Ishikawa (cell line): ENCODE results near the gene TRIM69.

Experiments used
- CEBPB ChIP-seq: IDR thresholded peaks from 2 replicates; pipeline ENCODE4 v1.6.1; 2012
- CREB1 ChIP-seq: IDR thresholded peaks from 2 replicates; pipeline ENCODE4 v1.6.1; 2012; ENCODE audit warnings: low read depth
- EGR1 ChIP-seq: IDR thresholded peaks from 2 replicates; pipeline ENCODE4 v1.6.1; 2012
- EP300 ChIP-seq: IDR thresholded peaks from 2 replicates; pipeline ENCODE4 v1.6.1; 2012; ENCODE audit warnings: borderline replicate concordance
- FOXM1 ChIP-seq: IDR thresholded peaks from 2 replicates; pipeline ENCODE4 v1.6.1; 2012; ENCODE audit warnings: low read depth, borderline replicate concordance
- NFIC ChIP-seq: IDR thresholded peaks from 2 replicates; pipeline ENCODE4 v1.6.1; 2012
- RAD21 ChIP-seq: IDR thresholded peaks from 2 replicates; pipeline ENCODE4 v1.6.1; 2012; ENCODE audit warnings: low read depth
- TAF1 ChIP-seq: IDR thresholded peaks from 2 replicates; pipeline ENCODE4 v1.6.1; 2012; ENCODE audit warnings: low read depth, mild to moderate bottlenecking
- TCF12 ChIP-seq: IDR thresholded peaks from 2 replicates; pipeline ENCODE4 v1.6.1; 2012; ENCODE audit warnings: low read depth
- TEAD4 ChIP-seq: IDR thresholded peaks from 2 replicates; pipeline ENCODE4 v1.6.1; 2012
- YY1 ChIP-seq: IDR thresholded peaks from 2 replicates; pipeline ENCODE4 v1.6.1; 2012; ENCODE audit warnings: low read depth
- ZBTB7A ChIP-seq: IDR thresholded peaks from 2 replicates; pipeline ENCODE4 v1.6.1; 2012; ENCODE audit warnings: low read depth
- TF ChIP-seq, protein P1 (sequence below): IDR thresholded peaks from 2 replicates; pipeline ENCODE4 v1.6.1; 2012
- TF ChIP-seq, protein P2 (sequence below): IDR thresholded peaks from 2 replicates; pipeline ENCODE4 v1.6.1; 2012; ENCODE audit warnings: low read depth, mild to moderate bottlenecking
- TF ChIP-seq, protein P3 (sequence below): IDR thresholded peaks from 2 replicates; pipeline ENCODE4 v1.6.1; 2012

Gene TRIM69

DNA sequence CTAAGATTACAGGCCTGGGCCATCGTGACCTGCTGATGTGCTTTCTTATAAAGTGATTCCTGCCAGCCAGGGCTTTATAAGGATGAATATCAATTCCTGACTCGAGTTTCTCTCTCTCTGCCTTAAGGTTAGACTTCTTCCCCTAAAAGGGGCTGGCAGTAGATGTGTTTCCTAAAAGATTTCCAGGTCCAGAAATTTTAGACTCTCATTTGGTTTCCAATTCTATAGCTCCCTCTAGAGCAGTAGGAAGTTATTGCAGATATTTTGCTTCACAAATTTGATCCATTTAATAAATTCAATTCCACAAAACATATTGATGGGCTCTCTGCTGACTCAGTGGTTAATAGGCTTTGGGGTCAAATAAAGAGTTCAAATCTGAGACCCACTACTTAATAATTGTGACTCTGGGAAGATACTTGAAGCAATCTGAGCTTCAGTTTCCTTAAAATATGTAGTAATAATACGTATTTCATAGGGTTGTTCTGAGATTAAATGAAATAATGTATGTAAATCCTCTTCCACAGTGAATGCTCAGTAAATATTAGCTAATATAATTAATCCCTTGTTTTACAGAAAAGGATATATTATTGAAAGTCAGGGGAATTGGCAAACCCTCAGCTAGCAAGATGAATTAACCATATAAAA lies 2.1 kb downstream of the TRIM69 start:
- TF ChIP-seq RAD21 (peak; percentile 81), CEBPB (no peak)

DNA sequence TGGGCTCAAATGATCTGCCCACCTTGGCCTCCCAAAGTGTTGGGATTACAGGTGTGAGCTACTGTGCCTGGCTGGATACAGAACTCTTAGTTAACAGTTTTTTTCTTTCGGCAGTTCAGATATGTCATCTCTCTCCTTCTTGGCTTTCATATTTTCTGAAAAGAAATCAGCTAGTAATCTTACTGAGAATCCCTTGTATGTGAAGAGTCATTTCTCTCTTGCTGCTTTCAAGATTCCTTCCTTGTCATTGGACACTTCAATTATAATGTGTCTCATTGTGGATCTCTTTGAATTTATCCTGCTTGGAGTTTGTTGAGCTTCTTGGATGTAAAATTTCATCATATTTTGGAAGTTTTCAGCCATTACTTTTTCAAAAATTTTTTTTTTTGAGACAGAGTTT lies 17.0 kb downstream of the TRIM69 start:
- no peak for TF ChIP-seq TCF12
- TF ChIP-seq TAF1, result no peak
- TF ChIP-seq, protein P1, sequence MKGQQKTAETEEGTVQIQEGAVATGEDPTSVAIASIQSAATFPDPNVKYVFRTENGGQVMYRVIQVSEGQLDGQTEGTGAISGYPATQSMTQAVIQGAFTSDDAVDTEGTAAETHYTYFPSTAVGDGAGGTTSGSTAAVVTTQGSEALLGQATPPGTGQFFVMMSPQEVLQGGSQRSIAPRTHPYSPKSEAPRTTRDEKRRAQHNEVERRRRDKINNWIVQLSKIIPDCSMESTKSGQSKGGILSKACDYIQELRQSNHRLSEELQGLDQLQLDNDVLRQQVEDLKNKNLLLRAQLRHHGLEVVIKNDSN, result no peak
- no peak for TF ChIP-seq EGR1
- TF ChIP-seq CEBPB, result no peak
- no peak for TF ChIP-seq ZBTB7A
- no peak for TF ChIP-seq RAD21
- TF ChIP-seq, protein P2, sequence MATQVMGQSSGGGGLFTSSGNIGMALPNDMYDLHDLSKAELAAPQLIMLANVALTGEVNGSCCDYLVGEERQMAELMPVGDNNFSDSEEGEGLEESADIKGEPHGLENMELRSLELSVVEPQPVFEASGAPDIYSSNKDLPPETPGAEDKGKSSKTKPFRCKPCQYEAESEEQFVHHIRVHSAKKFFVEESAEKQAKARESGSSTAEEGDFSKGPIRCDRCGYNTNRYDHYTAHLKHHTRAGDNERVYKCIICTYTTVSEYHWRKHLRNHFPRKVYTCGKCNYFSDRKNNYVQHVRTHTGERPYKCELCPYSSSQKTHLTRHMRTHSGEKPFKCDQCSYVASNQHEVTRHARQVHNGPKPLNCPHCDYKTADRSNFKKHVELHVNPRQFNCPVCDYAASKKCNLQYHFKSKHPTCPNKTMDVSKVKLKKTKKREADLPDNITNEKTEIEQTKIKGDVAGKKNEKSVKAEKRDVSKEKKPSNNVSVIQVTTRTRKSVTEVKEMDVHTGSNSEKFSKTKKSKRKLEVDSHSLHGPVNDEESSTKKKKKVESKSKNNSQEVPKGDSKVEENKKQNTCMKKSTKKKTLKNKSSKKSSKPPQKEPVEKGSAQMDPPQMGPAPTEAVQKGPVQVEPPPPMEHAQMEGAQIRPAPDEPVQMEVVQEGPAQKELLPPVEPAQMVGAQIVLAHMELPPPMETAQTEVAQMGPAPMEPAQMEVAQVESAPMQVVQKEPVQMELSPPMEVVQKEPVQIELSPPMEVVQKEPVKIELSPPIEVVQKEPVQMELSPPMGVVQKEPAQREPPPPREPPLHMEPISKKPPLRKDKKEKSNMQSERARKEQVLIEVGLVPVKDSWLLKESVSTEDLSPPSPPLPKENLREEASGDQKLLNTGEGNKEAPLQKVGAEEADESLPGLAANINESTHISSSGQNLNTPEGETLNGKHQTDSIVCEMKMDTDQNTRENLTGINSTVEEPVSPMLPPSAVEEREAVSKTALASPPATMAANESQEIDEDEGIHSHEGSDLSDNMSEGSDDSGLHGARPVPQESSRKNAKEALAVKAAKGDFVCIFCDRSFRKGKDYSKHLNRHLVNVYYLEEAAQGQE, result no peak
- TF ChIP-seq FOXM1, result no peak
- TF ChIP-seq TEAD4, result no peak
- no peak for TF ChIP-seq YY1
- TF ChIP-seq, protein P3, sequence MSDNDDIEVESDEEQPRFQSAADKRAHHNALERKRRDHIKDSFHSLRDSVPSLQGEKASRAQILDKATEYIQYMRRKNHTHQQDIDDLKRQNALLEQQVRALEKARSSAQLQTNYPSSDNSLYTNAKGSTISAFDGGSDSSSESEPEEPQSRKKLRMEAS, result no peak
- TF ChIP-seq EP300, result no peak
- TF ChIP-seq CREB1, result no peak
- no peak for TF ChIP-seq NFIC

DNA sequence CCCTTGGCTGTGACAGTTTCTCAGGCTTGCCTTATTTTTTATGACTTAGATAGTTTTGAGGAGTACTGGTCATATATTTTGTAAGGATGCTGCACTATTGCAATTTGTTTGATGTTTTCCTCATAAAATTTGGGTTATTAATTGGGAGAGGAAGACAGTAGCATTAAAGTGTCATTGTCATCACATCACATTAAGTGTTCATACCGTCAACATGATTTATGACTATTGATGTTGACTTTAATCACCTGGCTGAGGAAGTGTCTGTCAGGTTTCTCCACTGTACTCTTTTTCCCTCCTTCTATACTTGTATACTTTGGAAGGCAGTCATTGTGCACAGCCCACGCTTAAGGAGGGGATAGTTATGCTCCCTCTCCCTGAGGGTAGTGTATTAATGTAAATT lies 26.9 kb downstream of the TRIM69 start:
- no peak for TF ChIP-seq TEAD4
- no peak for TF ChIP-seq EP300
- TF ChIP-seq, protein P3, result no peak
- no peak for TF ChIP-seq EGR1
- no peak for TF ChIP-seq FOXM1
- no peak for TF ChIP-seq TAF1
- TF ChIP-seq, protein P2, result no peak
- no peak for TF ChIP-seq CEBPB

DNA sequence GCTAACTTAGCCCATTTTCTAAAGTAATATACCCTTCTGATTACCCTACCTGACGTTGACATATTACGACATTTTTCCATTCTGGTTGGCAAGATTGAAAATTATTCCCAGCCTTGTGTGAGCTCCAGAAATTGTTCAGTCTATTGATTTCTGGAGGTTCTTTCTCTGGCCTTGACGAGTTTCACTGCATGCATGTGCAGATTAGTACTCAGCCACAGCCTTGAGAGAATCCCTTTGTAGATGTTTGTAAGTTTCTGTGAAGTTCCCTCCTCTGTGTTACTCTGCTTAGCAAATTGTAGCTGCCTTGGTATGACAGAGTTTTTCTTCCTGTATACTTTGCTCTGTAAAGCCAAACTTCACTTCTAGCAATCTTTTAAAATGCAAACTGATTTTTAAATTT lies 27.5 kb downstream of the TRIM69 start:
- TF ChIP-seq, protein P3, result no peak
- TF ChIP-seq FOXM1 (no peak), CREB1 (no peak), TAF1 (no peak), ZBTB7A (no peak)

DNA sequence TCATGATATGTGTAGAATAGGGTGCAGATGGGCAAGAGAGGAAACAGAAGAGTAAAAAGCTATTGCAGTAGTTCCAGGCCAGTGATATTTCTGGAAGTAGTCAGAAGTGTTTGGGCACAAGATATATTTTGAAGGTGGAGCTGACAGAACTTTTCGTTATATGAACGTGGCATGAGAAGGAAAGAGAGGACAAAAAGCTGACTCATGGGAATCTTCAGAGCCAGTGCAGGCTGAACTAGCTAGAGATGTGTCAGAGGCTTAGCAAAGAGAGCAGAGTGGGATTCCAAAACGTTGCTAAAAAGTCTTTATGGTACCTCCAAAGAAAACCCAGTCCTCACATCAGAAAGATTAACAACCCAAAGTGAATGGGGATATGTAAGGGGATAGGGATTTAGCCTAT lies 28.7 kb downstream of the TRIM69 start:
- no peak for TF ChIP-seq CEBPB

DNA sequence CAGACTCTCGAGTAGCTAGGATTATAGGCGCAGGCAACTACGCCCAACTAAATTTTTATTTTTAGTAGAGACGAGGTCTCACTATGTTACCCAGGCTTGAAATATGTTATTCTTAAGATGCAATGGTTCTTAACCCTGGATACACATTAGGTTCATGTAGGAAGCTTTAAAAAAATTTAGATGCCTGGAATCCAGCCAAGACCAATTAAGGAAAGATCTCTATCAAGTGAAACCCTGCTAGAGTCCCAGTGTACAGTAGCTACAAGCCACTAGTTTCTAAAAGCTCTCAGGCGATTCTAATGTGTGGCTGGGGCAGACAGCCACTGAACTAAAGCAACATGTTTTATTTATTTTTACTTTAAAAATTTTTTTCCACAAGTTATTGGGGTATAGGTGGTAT lies 33.2 kb downstream of the TRIM69 start:
- no peak for TF ChIP-seq TEAD4
- TF ChIP-seq CEBPB, result no peak
- TF ChIP-seq TCF12, result no peak
- TF ChIP-seq TAF1, result no peak
- no peak for TF ChIP-seq NFIC
- TF ChIP-seq CREB1, result no peak
- TF ChIP-seq EGR1, result no peak
- TF ChIP-seq FOXM1, result no peak
- TF ChIP-seq, protein P1, result no peak
- TF ChIP-seq EP300, result no peak
- TF ChIP-seq, protein P3, result no peak
- no peak for TF ChIP-seq YY1
- TF ChIP-seq ZBTB7A, result no peak
